Mucosa of descending colon (tissue), 3 donors: ENCODE measurements around the gene WNT9A. TPM values are rescaled to one million over a fixed set of nuclear protein-coding genes. Genes with fewer than 3 reads are reported as not detected.

Experiments used
- ATAC-seq: fragments of 200-7000 bp; cut with Tn5 transposase; one replicate; pipeline ENCODE4 v1.9.1; 2020; ENCODE audit warnings: mild to moderate bottlenecking, moderate library complexity
- DNase-seq, 3 donors: peaks; one replicate each; pipeline ENCODE4 v3.0.0-alpha.2; 2020
- H3K36me3 ChIP-seq: fragments of 200-600 bp; one replicate; pipeline ENCODE4 v1.8.0; 2021; ENCODE audit warnings: low read depth, mild to moderate bottlenecking
- H3K4me1 ChIP-seq: fragments of 200-600 bp; one replicate; pipeline ENCODE4 v1.8.0; 2021; ENCODE audit warnings: low read depth, mild to moderate bottlenecking
- H3K4me3 ChIP-seq: fragments of 200-600 bp; one replicate; pipeline ENCODE4 v1.8.0; 2021; ENCODE audit warnings: mild to moderate bottlenecking
- H3K9me3 ChIP-seq: fragments of 200-600 bp; one replicate; pipeline ENCODE4 v1.8.0; 2021; ENCODE audit warnings: mild to moderate bottlenecking
- intact Hi-C, 2 donors: fragments of 100-400 bp; cut with DNase I in 1 of 2; cut with micrococcal nuclease in 1 of 2; formaldehyde crosslinking; loops; one replicate each; pipeline versions ENCODE4 v1.11.0 to v1.11.1; 2022; cut with DNase I, micrococcal nuclease
- total RNA-seq, 3 donors: library from RNA; stranded (reverse); fragmentation: NEBNext Ultra II Directional in 2 of 3; extraction: Animal tissue kit (Norgen Biotek cat#: 25700) in 2 of 3; gene quantifications; one replicate each; pipeline versions ENCODE4 v1.2.1 to v1.2.4, GENCODE V29; 2021 to 2023
- TF ChIP-seq, protein P1 (sequence below): fragments of 200-600 bp; IDR thresholded peaks from one replicate; pipeline ENCODE4 v1.8.0; 2022; ENCODE audit warnings: antibody characterized with exemption, mild to moderate bottlenecking
- donor health status: DM: no; HTN: no; CAD: no; lungs with moderate emphysema.
- donor health status: DM: no; HTN: no; CAD: no.
- donor health status: DM: no; HTN: yes; CAD: no.

The WNT9A gene
- total RNA-seq, 3 donors from 2014 or later = 1.7 to 12.7 (median 2.4) TPM

DNA sequence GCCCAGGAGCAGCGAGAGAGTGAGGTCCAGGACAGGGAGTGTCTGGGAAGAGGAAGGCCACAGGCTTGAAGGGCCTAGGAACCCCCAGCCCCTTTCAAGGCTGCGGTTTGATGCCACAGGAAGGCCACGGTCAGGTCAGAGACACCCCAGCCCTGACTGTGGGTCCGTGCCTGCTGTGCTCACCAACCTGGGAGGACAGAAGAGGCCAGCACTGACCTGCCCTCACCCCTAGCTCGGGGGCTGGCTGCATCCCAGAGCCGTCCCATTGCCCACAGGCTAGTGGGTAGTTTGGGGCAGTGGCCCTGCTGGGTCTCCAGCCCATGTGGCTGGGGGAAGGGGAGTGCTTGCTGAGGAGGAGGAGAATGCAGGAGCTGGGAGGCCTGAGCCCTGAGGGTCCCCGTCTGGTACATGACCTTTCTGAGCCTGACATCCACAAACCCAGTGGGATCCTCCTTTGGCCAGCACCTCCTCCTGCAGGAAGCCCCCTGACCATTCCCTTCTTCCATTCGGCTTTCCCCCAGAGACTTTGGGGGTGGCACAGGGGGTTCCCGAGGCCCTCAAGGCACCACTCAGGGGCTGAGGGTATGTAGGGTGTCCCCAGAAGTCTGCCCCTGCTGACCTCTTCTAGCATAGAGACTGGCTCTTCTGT, 54.3 kb downstream of the WNT9A start:
- Histone ChIP-seq H3K4me1 (no peaks in the 10 kb centered on the region), H3K4me3 (no peak overlapping the region), H3K9me3 (no peaks in the 10 kb centered on the region), H3K36me3 (no peaks in the 10 kb centered on the region)
- intact Hi-C loops = no loop called here
- DNase-seq (peak in 1 of 3 donors; percentile 24), ATAC-seq (no peak)
- TF ChIP-seq, protein P1, sequence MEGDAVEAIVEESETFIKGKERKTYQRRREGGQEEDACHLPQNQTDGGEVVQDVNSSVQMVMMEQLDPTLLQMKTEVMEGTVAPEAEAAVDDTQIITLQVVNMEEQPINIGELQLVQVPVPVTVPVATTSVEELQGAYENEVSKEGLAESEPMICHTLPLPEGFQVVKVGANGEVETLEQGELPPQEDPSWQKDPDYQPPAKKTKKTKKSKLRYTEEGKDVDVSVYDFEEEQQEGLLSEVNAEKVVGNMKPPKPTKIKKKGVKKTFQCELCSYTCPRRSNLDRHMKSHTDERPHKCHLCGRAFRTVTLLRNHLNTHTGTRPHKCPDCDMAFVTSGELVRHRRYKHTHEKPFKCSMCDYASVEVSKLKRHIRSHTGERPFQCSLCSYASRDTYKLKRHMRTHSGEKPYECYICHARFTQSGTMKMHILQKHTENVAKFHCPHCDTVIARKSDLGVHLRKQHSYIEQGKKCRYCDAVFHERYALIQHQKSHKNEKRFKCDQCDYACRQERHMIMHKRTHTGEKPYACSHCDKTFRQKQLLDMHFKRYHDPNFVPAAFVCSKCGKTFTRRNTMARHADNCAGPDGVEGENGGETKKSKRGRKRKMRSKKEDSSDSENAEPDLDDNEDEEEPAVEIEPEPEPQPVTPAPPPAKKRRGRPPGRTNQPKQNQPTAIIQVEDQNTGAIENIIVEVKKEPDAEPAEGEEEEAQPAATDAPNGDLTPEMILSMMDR = no peak

DNA sequence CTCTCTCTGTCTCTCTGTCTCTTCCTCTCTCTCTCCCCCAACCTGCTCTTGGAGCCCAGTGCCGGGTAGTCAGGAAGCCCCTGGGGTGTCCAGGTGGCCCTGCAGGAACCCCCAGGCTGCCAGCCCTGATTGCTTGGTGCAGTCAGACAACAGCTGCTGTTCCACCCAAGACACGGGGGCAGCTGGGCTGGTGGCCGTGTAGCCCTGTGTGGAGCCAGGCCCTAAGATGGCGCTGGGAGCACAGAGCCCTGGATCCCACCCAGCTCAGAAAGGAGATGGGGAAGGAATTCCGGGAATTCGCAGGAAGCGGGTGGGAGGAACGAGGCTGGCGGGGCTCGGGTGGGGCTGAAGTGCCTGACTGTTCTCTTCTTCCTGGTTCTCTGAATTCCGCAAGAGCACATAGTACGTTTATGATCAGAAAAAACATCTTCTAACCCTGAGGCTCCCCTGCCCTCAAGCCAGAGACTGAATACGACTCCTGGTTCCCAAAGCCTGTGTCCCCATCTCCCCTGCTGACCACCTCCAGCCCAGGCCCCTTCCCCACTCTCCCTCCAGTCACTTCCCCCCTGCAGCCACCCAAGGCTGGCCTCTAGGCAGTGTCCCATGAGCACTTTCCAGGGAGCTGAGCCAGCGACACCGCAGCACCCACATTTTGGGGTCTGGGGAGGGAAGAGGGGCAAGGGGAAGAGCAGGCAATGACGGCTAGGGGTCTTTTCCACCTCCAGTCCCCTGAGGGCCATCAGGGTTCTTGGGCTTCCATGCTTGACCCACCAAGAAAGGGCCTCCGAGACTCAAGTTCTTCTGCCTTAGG, 55.0 kb downstream of the WNT9A start:
- intact Hi-C loops = no loop called here
- Histone ChIP-seq H3K9me3 (no peaks in the 10 kb centered on the region), H3K36me3 (no peaks in the 10 kb centered on the region), H3K4me1 (no peaks in the 10 kb centered on the region), H3K4me3 (no peak overlapping the region)
- ATAC-seq (no peak), DNase-seq (peak in 2 of 3 donors; percentile 18 to 34)
- TF ChIP-seq, protein P1 = no peak

DNA sequence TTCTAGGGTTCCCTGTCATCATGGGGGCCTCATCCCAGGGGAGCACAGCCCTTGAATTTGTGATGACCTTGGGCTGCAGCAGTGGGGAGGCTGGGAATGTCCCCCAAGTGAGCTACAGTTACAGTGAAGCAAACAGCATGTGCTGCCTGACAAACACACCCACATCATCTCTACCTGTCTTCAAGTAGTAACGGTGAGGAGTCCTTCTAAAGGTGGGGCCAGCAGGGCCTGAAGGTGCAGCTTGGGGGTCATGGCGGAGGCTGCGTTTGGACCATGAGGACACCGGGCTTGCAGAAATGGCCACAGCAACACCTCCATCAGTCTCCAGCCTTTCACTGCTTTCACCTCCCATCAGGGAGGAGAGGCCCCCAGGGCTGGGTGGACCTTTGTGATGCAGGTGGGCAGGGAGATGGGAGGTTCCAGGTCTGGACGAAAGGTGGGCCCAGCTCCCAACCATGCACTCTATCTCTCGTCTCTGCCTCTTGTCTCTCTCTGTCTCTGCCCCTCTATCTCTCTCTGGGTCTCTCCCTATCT, 55.7 kb downstream of the WNT9A start:
- Histone ChIP-seq H3K4me3 (no peak overlapping the region), H3K9me3 (no peaks in the 10 kb centered on the region), H3K4me1 (no peaks in the 10 kb centered on the region), H3K36me3 (no peaks in the 10 kb centered on the region)
- DNase-seq (no peak), ATAC-seq (no peak)
- TF ChIP-seq, protein P1 = no peak
- intact Hi-C loops = no loop called here

DNA sequence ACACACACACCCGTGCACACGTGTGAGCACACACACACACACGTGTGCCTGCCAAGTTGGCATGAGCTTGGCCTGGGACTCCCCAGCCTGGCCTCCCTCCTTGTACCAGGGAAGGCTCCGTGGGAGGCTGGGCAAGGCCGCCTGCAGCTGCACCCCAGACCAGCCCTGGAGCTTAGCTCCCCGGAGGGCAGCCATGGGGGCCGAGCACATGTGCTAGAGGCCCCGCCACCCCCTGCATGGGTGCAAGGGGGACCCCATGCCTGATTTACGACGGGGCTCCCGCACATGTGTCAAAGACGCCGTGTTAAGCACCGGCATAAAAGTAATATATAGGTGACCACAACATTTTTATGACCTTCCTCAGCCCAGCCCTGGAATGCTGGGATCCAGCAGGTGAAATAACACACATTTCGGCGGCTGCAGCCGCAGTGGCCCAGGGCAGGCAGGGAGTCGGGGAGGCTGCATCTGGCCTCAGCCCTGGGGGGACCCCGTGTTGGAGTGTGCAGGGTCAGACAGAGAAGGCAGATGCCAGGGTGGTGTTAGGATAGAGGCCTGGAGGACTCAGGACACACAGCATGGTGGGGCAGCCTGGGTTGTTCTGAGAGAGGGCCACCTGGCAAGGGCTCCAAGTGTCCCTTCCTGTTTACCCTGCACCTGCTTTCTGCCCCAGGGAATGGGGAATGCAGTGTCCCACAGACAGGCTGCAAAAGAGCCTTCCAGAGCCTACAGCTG, 56.3 kb downstream of the WNT9A start:
- DNase-seq (peak in 2 of 3 donors; percentile 16 to 36), ATAC-seq (no peak)
- TF ChIP-seq, protein P1 = no peak

DNA sequence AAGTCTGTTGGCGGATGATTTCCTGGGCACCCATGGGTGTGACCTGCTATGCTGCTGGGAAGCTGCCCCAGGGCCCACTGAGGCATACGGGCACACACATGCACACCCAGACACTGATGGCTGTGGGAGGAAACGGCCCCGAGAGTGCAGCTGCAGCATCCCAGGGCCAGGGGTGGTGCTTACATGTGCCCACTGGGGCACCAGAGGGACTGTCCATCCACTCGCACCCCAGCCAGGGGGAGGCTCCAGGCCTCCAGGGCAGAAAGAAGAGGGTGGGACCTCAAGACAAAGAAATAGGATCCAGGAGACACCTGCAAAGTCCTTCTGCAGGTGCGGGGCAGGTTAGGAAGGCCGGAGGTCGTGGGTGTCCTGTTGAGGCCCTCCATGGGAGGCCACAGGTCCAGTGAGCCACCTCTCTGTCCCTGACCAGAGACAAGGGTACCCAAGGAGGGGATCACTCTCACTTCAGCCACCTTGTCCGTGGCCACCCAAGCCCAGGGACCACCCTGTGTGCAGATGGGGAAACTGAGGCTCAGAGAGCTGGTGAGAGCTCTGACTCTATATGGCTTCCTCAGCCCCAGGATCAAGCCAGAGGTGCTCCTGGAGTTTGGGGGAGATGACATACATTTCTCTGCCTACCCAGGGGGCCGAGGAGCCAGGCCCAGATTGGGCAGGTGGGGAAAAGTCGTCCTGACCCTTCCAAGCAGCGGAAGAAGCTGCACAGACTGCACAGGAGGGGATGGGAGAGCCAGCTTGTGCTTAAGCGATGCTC, 57.1 kb downstream of the WNT9A start:
- H3K4me1 ChIP-seq = no peaks in the 10 kb centered on the region
- intact Hi-C loops = no loop called here
- TF ChIP-seq, protein P1 = no peak
- H3K9me3 ChIP-seq = no peaks in the 10 kb centered on the region
- ATAC-seq (no peak), DNase-seq (peak in 1 of 3 donors; percentile 24)
- no peak overlapping the region for H3K4me3 ChIP-seq
- no peaks in the 10 kb centered on the region for H3K36me3 ChIP-seq

More for the DNA sequence above, 56.3 kb downstream of the WNT9A start:
- H3K36me3 ChIP-seq = no peaks in the 10 kb centered on the region
- H3K4me3 ChIP-seq = no peak overlapping the region
- intact Hi-C loops = no loop called here
- H3K9me3 ChIP-seq = no peaks in the 10 kb centered on the region
- H3K4me1 ChIP-seq = no peaks in the 10 kb centered on the region
